Measurements from ENCODE around the gene CEP162. TPM values are rescaled to one million over a fixed set of nuclear protein-coding genes. Genes with fewer than 3 reads are reported as not detected.
"Not testable (repeated sequence)": the region's sequence is repeated elsewhere in the genome, so short reads cannot be mapped to it uniquely, and the experiment has no call there.

The CEP162 gene
- total RNA-seq, 4 donors from 2014 or later: 15.1 to 20.9 (median 18.7) TPM

GRCh38 chr6:84086545-84087429, 140.7 kb downstream of the CEP162 start:
- TF ChIP-seq POLR2A (IDR thresholded peaks at IDR 0.05) (no peak), EP300 (IDR thresholded peaks at IDR 0.05) (no peak)
- Histone ChIP-seq H3K27ac (no peak overlapping the region), H3K36me3 (no peaks in the 10 kb centered on the region), H3K4me3 (no peak overlapping the region), H3K4me1 (no peaks in the 10 kb centered on the region), H3K27me3 (no peaks in the 10 kb centered on the region), H3K9me3 (no peaks in the 10 kb centered on the region)
- 72 to 80% methylated on average over 6 of the region's 6 CpGs for WGBS, 2 donors
- DNase-seq (ENCODE audit: low spot score in 2 of 2): no peak

DNA sequence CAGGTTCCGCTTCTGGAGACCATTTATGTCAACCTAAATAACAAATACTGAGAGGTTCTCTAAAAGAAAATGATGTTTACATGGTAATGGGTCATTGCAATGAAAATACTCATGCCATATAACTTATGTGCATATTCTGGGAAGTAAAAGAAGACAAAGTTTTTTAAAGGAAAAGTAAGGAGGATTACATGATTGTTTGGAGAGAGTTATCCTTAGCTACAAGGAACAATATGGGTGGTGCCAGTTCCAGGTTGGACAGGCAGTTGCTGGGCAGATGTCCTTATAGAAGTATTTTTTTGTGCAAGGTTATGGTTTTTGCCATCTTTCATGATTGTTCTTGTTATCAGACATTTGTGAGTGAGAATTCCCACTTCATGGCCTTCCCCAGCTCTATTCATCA, 141.4 kb downstream of the CEP162 start:
- Histone ChIP-seq H3K4me1 (no peaks in the 10 kb centered on the region), H3K27ac (no peak overlapping the region), H3K4me3 (no peak overlapping the region), H3K27me3 (no peaks in the 10 kb centered on the region), H3K36me3 (no peaks in the 10 kb centered on the region), H3K9me3 (no peaks in the 10 kb centered on the region)
- DNase-seq (ENCODE audit: low spot score in 2 of 2): no peak
- 81 to 92% methylated on average over 1 of the region's 1 CpG for WGBS, 2 donors
- TF ChIP-seq EP300 (IDR thresholded peaks at IDR 0.05) (no peak), POLR2A (IDR thresholded peaks at IDR 0.05) (no peak)
- TF ChIP-seq, protein P1, sequence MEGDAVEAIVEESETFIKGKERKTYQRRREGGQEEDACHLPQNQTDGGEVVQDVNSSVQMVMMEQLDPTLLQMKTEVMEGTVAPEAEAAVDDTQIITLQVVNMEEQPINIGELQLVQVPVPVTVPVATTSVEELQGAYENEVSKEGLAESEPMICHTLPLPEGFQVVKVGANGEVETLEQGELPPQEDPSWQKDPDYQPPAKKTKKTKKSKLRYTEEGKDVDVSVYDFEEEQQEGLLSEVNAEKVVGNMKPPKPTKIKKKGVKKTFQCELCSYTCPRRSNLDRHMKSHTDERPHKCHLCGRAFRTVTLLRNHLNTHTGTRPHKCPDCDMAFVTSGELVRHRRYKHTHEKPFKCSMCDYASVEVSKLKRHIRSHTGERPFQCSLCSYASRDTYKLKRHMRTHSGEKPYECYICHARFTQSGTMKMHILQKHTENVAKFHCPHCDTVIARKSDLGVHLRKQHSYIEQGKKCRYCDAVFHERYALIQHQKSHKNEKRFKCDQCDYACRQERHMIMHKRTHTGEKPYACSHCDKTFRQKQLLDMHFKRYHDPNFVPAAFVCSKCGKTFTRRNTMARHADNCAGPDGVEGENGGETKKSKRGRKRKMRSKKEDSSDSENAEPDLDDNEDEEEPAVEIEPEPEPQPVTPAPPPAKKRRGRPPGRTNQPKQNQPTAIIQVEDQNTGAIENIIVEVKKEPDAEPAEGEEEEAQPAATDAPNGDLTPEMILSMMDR (IDR thresholded peaks at IDR 0.05): no peak

- H3K27ac ChIP-seq; H3K4me1 ChIP-seq; H3K9me3 ChIP-seq; H3K36me3 ChIP-seq; H3K4me3 ChIP-seq; DNase-seq (ENCODE audit: low spot score in 2 of 2); H3K27me3 ChIP-seq: not testable (repeated sequence)
Observed at GRCh38 chr6:84084705-84085104, 142.7 kb downstream of the CEP162 start.

- 63% methylated on average over 11 of the region's 11 CpGs for WGBS, 2 donors
- TF ChIP-seq EP300 (IDR thresholded peaks at IDR 0.05) (no peak), POLR2A (IDR thresholded peaks at IDR 0.05) (no peak)
- TF ChIP-seq, protein P1 (IDR thresholded peaks at IDR 0.05): no peak
Observed at GRCh38 chr6:84082689-84083265, 144.7 kb downstream of the CEP162 start.

GRCh38 chr6:84081222-84081621, 146.2 kb downstream of the CEP162 start:
- Histone ChIP-seq H3K4me3 (no peak overlapping the region), H3K9me3 (no peaks in the 10 kb centered on the region), H3K36me3 (no peaks in the 10 kb centered on the region), H3K27ac (no peak overlapping the region), H3K4me1 (no peaks in the 10 kb centered on the region), H3K27me3 (peaks cover 0 to 3% of the 10 kb centered on the region in 2 donors)
- no peak for DNase-seq (ENCODE audit: low spot score in 2 of 2)
- 85 to 95% methylated on average over 2 of the region's 2 CpGs for WGBS, 2 donors
- TF ChIP-seq, protein P1 (IDR thresholded peaks at IDR 0.05): no peak
- TF ChIP-seq EP300 (IDR thresholded peaks at IDR 0.05): no peak
- no peak for TF ChIP-seq POLR2A (IDR thresholded peaks at IDR 0.05)

More at GRCh38 chr6:84082689-84083265, 144.7 kb downstream of the CEP162 start:
- Histone ChIP-seq H3K4me3 (no peak overlapping the region), H3K27ac (no peak overlapping the region), H3K36me3 (no peaks in the 10 kb centered on the region), H3K4me1 (no peaks in the 10 kb centered on the region), H3K27me3 (no peaks in the 10 kb centered on the region), H3K9me3 (no peaks in the 10 kb centered on the region)
- no peak for DNase-seq (ENCODE audit: low spot score in 2 of 2)

GRCh38 chr6:84078335-84078734, 149.1 kb downstream of the CEP162 start:
- no peak for TF ChIP-seq POLR2A (IDR thresholded peaks at IDR 0.05)
- no peak for TF ChIP-seq EP300 (IDR thresholded peaks at IDR 0.05)
- TF ChIP-seq, protein P1 (IDR thresholded peaks at IDR 0.05): no peak
- Histone ChIP-seq H3K9me3 (no peaks in the 10 kb centered on the region), H3K27ac (no peak overlapping the region), H3K36me3 (no peaks in the 10 kb centered on the region), H3K4me3 (no peak overlapping the region), H3K27me3 (peaks cover 0 to 3% of the 10 kb centered on the region in 2 donors), H3K4me1 (no peaks in the 10 kb centered on the region)
- DNase-seq (ENCODE audit: low spot score in 2 of 2): no peak
- WGBS, 2 donors: 33 to 35% methylated on average over 1 of the region's 1 CpG

Measured in tibial nerve (tissue), 4 donors.